ENCODE results near the gene MOG.
"Not testable (repeated sequence)": the region's sequence is repeated elsewhere in the genome, so short reads cannot be mapped to it uniquely, and the experiment has no call there.

The MOG gene

DNA sequence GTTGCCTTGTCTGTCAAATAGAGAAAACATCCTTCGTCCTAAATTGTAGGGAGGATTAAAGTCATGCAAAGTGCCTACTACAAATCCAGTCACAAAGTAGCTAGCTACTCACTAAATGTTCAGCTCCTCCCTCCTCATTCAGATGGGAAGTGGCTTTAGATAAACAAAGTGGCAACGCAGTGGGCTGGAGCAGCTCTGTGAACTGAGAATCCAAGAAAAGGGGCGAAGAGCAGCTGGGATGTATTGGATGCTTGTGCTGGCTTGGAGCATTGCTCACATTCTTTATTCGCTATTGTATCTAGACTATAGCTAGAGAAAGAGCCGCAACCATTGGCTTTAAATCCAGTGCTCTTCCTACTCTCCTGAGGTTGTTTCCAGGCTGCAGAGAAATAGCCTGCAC lies 10.3 kb downstream of the MOG start:
- no peaks in the 10 kb centered on the region for H4K20me1 ChIP-seq

DNA sequence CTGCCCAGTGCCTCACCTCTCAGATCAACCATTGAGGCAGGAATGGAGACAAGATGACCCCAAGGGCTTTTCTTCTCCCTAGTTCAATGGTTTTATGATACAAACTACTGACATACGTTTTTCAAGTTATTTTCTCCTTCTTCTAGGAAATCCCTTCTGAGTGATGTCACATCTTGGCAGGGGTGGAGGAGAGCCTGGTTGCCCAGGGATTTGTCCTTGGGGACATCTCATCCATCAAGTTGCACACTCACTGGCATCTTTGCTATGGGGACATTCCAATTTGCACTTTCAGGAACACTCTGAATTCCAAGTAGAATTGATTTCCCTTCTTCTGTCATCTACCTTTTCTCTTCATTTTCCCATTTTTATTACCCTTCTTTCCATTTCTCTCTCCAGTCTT lies 14.1 kb downstream of the MOG start:
- Histone ChIP-seq H3K4me3 (no peak overlapping the region), H3K9ac (no peak overlapping the region), H3K27me3 (no peaks in the 10 kb centered on the region), H3K4me2 (no peak overlapping the region), H3K4me1 (peaks cover 0 to 8% (median 0%) of the 10 kb centered on the region in 10 experiments; a peak in 6 of 20 replicates), H3K9me3 (replicated peaks in 1 of 11) (no peaks in the 10 kb centered on the region), H3K36me3 (no peaks in the 10 kb centered on the region), H3K27ac (no peak overlapping the region), H4K20me1 (no peaks in the 10 kb centered on the region)
- TF ChIP-seq Cebpa-rat (IDR thresholded peaks at IDR 0.05), result no peak

More for the DNA sequence above, 10.3 kb downstream of the MOG start:
- no peak overlapping the region for H3K27ac ChIP-seq
- H3K27me3 ChIP-seq, result no peaks in the 10 kb centered on the region
- H3K36me3 ChIP-seq, result no peaks in the 10 kb centered on the region
- no peaks in the 10 kb centered on the region for H3K9me3 ChIP-seq (replicated peaks in 1 of 11)
- H3K4me3 ChIP-seq, result no peak overlapping the region
- H3K9ac ChIP-seq, result no peak overlapping the region
- H3K4me1 ChIP-seq, result no peaks in the 10 kb centered on the region
- no peak for TF ChIP-seq Cebpa-rat (IDR thresholded peaks at IDR 0.05)
- H3K4me2 ChIP-seq, result no peak overlapping the region

DNA sequence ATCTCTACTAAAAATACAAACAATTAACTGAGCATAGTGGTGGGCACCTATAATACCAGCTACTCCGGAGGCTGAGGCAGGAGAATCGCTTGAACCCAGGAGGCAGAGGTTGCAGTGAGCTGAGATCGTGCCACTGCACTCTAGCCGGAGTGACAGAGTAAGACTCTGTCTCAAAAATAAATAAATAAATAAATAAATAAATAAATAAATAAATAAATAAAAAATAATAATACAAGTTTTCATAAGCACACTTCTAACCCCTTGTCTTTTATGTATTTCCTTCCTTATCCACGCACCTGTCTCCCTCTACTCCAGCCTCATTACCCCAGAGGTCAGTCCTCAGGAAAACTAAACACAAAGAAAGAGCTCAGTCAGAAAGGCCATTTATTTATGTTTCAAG lies 15.2 kb downstream of the MOG start:
- not testable (repeated sequence) for H3K27me3 ChIP-seq; H3K4me2 ChIP-seq; H3K4me3 ChIP-seq; H3K36me3 ChIP-seq; H3K27ac ChIP-seq; H4K20me1 ChIP-seq; H3K9me3 ChIP-seq (replicated peaks in 1 of 11); H3K9ac ChIP-seq
- H3K4me1 ChIP-seq, result peaks cover 6 to 19% (median 8%) of the 10 kb centered on the region in 10 experiments

DNA sequence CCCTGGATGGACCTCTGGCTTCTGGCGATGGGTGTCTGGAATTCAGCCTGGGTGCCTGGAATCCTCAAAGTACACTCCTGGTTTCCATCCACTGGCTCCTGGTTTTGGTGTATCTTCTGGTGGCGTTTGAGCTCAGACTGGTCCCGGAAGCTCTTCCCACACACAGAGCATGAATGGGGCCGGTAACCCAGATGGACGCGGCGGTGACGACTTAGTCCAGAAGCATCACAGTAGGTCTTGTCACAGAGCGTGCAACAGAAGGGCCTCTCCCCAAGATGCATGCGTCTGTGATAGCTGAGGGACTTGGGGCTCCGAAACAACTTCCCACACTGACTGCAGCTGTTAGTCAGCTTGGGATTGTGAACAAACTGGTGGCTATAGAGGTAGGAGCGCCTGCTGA lies 16.3 kb downstream of the MOG start:
- no peaks in the 10 kb centered on the region for H3K36me3 ChIP-seq

DNA sequence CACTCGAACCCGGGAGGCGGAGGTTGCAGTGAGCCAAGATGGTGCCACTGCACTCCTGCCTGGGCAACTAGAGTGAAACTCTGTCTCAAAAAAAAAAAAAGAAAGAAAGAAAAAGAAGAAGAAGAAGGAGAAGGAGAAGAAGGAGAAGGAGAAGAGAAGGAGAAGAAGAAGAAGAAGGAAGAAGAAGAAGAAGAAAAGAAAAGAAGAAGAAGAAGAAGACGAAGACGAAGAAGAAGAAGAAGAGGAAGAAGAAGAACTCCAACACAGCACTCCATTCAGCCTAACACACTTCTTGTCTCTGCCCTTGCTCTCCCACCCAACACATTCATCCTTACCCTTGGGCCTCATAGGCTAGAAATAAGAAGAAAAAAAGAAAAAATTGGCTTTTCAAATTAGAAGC lies 17.1 kb downstream of the MOG start:
- Histone ChIP-seq H3K4me2 (peak overlapping the region in 1 of 11 experiments; percentile 24; a peak in 1 of 22 replicates), H3K4me3 (no peak overlapping the region), H3K9me3 (replicated peaks in 1 of 11) (no peaks in the 10 kb centered on the region), H3K36me3 (no peaks in the 10 kb centered on the region), H3K27ac (no peak overlapping the region), H3K27me3 (no peaks in the 10 kb centered on the region), H3K9ac (no peak overlapping the region), H3K4me1 (peaks cover 9 to 28% (median 12%) of the 10 kb centered on the region in 10 experiments), H4K20me1 (no peaks in the 10 kb centered on the region; a peak in 1 of 22 replicates)
- TF ChIP-seq Cebpa-rat (IDR thresholded peaks at IDR 0.05), result no peak

More for the DNA sequence above, 16.3 kb downstream of the MOG start:
- no peak for TF ChIP-seq Cebpa-rat (IDR thresholded peaks at IDR 0.05)
- Histone ChIP-seq H3K4me2 (0 out of 22 replicates have a peak overlapping the region, but pooled peaks of 1 of the 11 experiments have one; percentile 24), H4K20me1 (no peaks in the 10 kb centered on the region; a peak in 1 of 22 replicates), H3K27ac (no peak overlapping the region), H3K9ac (no peak overlapping the region), H3K4me1 (peaks cover 9 to 28% (median 12%) of the 10 kb centered on the region in 10 experiments), H3K27me3 (no peaks in the 10 kb centered on the region), H3K9me3 (replicated peaks in 1 of 11) (no peaks in the 10 kb centered on the region), H3K4me3 (no peak overlapping the region)

DNA sequence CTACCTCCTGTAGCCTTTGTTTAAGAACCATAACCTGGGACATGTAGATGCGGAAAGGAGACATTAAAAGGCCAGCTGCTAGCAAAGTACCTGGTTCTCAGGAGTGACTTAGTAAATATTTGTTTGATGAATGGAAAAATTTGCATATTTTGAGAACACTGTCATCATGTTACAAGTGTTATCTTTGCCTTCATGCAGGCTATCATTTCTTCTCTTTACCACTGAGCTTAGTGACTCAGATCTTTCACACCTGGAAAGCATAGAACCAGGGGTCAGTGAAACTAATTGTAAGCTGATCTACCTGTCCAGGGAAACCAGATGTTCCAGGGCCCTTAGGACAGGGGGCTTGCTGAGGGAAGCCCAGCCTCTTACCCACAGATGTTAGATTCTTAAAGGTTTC lies 18.7 kb downstream of the MOG start:
- Histone ChIP-seq H4K20me1 (no peaks in the 10 kb centered on the region; a peak in 1 of 22 replicates), H3K4me1 (peaks cover 9 to 28% (median 12%) of the 10 kb centered on the region in 10 experiments), H3K36me3 (no peaks in the 10 kb centered on the region), H3K9ac (no peak overlapping the region), H3K4me2 (no peak overlapping the region), H3K27me3 (no peaks in the 10 kb centered on the region), H3K9me3 (replicated peaks in 1 of 11) (peaks cover 0 to 9% (median 6%) of the 10 kb centered on the region in 11 experiments; a peak in 13 of 22 replicates), H3K27ac (no peak overlapping the region), H3K4me3 (no peak overlapping the region)
- no peak for TF ChIP-seq Cebpa-rat (IDR thresholded peaks at IDR 0.05)

DNA sequence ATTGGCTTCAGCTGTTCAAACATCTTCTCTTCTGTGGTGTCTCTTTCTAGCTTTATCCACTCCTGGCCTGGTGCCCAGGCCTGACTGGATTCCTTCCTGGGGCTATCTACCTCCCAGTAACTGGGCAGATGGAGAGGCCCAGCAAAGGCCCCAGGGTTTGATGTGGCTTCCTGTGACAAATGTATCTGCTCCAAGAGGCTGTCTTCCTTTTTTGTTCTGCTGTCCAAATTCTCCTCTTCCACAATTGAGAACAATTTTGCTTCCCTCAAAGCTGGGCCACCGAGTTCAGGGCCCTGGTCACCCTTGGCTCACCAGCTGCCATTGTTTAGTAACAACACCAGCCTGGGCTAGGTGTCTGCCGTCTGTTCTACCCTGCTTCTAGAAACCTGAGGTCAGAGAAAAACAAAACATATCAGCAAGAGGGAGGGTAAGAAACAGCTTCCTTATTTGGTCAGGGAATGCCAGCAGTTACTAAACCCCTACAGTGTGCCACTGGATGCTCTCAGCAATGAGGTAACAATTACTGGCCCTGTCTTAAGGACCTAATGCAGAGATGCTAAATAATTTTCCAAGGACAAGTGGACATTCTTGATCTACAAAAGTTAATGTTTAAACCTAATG lies 20.2 kb downstream of the MOG start:
- H3K27ac ChIP-seq, result peak overlapping the region in 7 of 11 experiments; percentile 6 to 70 (median 55); a peak in 11 of 22 replicates

DNA sequence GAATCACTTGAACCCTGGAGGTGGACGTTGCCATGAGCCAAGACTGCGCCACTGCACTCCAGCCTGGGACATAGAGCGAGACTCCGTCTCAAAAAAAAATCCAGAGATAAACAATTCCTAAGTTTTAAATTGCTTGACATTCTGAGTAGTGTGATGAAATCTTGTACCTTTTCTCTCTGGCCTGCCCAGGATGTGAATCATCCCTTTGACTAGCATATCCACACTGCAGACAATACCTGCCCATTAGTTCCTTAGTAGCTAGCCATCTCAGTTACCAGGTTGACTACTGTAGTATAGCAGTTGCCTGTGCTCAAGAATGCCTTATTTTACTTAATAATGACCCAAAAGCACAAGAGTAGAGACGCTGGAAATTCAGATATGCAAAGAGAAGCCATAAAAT lies 21.2 kb downstream of the MOG start:
- no peak for TF ChIP-seq Cebpa-rat (IDR thresholded peaks at IDR 0.05)
- Histone ChIP-seq H3K36me3 (no peaks in the 10 kb centered on the region), H3K4me3 (no peak overlapping the region), H3K27me3 (no peaks in the 10 kb centered on the region), H3K4me2 (peak overlapping the region in 2 of 11 experiments; percentile 1 to 57; a peak in 1 of 22 replicates), H3K9me3 (replicated peaks in 1 of 11) (peaks cover 0 to 16% (median 12%) of the 10 kb centered on the region in 11 experiments; a peak in 13 of 22 replicates), H3K9ac (no peak overlapping the region), H4K20me1 (no peaks in the 10 kb centered on the region; a peak in 1 of 22 replicates), H3K27ac (no peak overlapping the region), H3K4me1 (peaks cover 9 to 28% (median 12%) of the 10 kb centered on the region in 10 experiments)

More for the DNA sequence above, 20.2 kb downstream of the MOG start:
- H3K4me3 ChIP-seq, result no peak overlapping the region
- no peaks in the 10 kb centered on the region for H3K36me3 ChIP-seq
- H3K9me3 ChIP-seq (replicated peaks in 1 of 11), result peaks cover 0 to 16% (median 12%) of the 10 kb centered on the region in 11 experiments; a peak in 13 of 22 replicates
- peaks cover 9 to 28% (median 12%) of the 10 kb centered on the region in 10 experiments for H3K4me1 ChIP-seq
- no peaks in the 10 kb centered on the region; a peak in 1 of 22 replicates for H4K20me1 ChIP-seq
- H3K27me3 ChIP-seq, result no peaks in the 10 kb centered on the region
- TF ChIP-seq Cebpa-rat (IDR thresholded peaks at IDR 0.05), result no peak
- peak overlapping the region; percentile 28 to 77 (median 50); a peak in 21 of 22 replicates for H3K4me2 ChIP-seq
- peak overlapping the region in 2 of 11 experiments; percentile 45 to 49; a peak in 3 of 22 replicates for H3K9ac ChIP-seq

DNA sequence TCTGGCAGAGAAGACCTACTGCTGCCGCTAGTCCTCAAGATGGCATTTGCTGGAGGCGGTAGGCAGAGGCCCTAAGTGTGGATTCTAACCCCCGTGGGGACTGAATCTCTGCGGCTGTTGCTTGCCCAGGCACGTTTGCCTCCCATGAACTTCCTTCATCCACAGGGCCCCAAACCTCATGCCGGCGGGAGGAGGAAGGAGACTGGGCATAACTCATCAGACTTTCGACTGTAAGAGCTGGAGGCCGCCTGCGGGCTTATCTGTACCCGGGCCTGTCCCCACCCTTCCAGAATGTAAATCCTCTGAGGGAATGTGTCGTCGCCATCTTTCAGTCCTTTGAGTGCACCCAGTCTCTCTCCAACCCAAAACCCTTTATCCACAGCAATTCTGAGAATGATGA lies 23.1 kb downstream of the MOG start:
- H3K36me3 ChIP-seq, result no peaks in the 10 kb centered on the region
- H3K4me2 ChIP-seq, result no peak overlapping the region
- TF ChIP-seq Cebpa-rat (IDR thresholded peaks at IDR 0.05), result no peak
- no peaks in the 10 kb centered on the region; a peak in 1 of 22 replicates for H4K20me1 ChIP-seq
- H3K9ac ChIP-seq, result no peak overlapping the region
- peaks cover 0 to 16% (median 12%) of the 10 kb centered on the region in 11 experiments; a peak in 13 of 22 replicates for H3K9me3 ChIP-seq (replicated peaks in 1 of 11)
- H3K27me3 ChIP-seq, result no peaks in the 10 kb centered on the region
- H3K4me1 ChIP-seq, result peaks cover 9 to 26% (median 12%) of the 10 kb centered on the region in 10 experiments
- H3K4me3 ChIP-seq, result no peak overlapping the region
- no peak overlapping the region for H3K27ac ChIP-seq

DNA sequence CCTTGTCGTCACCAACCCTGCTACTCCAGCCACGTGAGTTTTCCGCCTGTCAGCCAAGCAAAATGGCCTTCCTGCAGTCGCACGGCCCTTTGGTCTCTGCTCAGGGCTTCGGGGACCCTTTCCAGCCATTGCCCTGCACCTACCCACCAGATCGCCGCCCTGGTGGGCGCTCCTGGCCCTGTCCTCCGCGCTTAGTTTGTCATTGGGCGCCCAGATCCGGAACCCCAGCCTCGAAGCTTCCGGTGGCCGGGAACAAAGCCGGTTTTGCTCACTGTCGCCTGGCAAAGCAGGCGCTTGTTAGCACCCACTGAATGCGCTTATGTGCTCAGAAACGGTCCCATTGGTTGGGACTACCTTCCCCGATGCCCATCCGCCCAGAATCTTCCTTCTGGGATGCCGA lies 23.5 kb downstream of the MOG start:
- Histone ChIP-seq H3K4me3 (no peak overlapping the region), H3K27ac (no peak overlapping the region), H3K4me2 (no peak overlapping the region), H3K36me3 (no peaks in the 10 kb centered on the region), H3K9ac (no peak overlapping the region), H3K27me3 (no peaks in the 10 kb centered on the region), H3K4me1 (peaks cover 9 to 26% (median 12%) of the 10 kb centered on the region in 10 experiments), H3K9me3 (replicated peaks in 1 of 11) (peaks cover 0 to 16% (median 12%) of the 10 kb centered on the region in 11 experiments; a peak in 13 of 22 replicates), H4K20me1 (no peaks in the 10 kb centered on the region; a peak in 1 of 22 replicates)
- no peak for TF ChIP-seq Cebpa-rat (IDR thresholded peaks at IDR 0.05)
